AG09309 (cell line): ENCODE results near the gene PRDM16.

Source experiments
- DNase-seq: peaks from one replicate; pipeline ENCODE4 v3.0.0-alpha.2; 2010; ENCODE audit warnings: low read depth
- H3K4me3 ChIP-seq: 2 replicates; pipeline ENCODE4 v1.5.1; 2011; ENCODE audit warnings: mild to moderate bottlenecking, low read depth, low read length, moderate library complexity; ENCODE audit not compliant: control insufficient read depth
- CTCF ChIP-seq: IDR thresholded peaks from 2 replicates; pipeline ENCODE4 v1.5.1; 2011; ENCODE audit warnings: mild to moderate bottlenecking, low read depth, low read length, inconsistent platforms; ENCODE audit not compliant: insufficient read depth, control insufficient read depth; ENCODE audit errors: missing control alignments

The PRDM16 gene

GRCh38 chr1:3119725-3120124, 50.7 kb downstream of the PRDM16 start:
- no peak overlapping the region for H3K4me3 ChIP-seq
- no peak for DNase-seq
- no peak for TF ChIP-seq CTCF

GRCh38 chr1:3120140-3120539, 51.1 kb downstream of the PRDM16 start:
- TF ChIP-seq CTCF: no peak
- H3K4me3 ChIP-seq: no peak overlapping the region
- DNase-seq: no peak

- H3K4me3 ChIP-seq: no peak overlapping the region
- TF ChIP-seq CTCF: no peak
- no peak for DNase-seq
Measured at GRCh38 chr1:3120994-3121393, 52.0 kb downstream of the PRDM16 start.

GRCh38 chr1:3121401-3122210, 52.6 kb downstream of the PRDM16 start:
- DNase-seq: no peak
- no peak overlapping the region for H3K4me3 ChIP-seq
- no peak for TF ChIP-seq CTCF

- no peak for TF ChIP-seq CTCF
- DNase-seq: no peak
- H3K4me3 ChIP-seq: no peak overlapping the region
Measured at GRCh38 chr1:3122311-3122710, 53.3 kb downstream of the PRDM16 start.

- no peak overlapping the region for H3K4me3 ChIP-seq
- no peak for DNase-seq
- TF ChIP-seq CTCF: no peak
Measured at GRCh38 chr1:3124246-3124645, 55.2 kb downstream of the PRDM16 start.
